PFSK-1 (cell line): Measurements from ENCODE around the gene CHD6.

Experiments
- REST ChIP-seq, 2 experiments: IDR thresholded peaks; 2 replicates each; pipeline versions ENCODE4 v1.6.1 to v1.8.0; 2011 to 2012; ENCODE audit warnings: low read depth in 2 of 2, low read length in 2 of 2, control low read depth in 1 of 2, inconsistent platforms in 1 of 2, mild to moderate bottlenecking in 1 of 2, moderate library complexity in 1 of 2; ENCODE audit not compliant: insufficient read depth in 1 of 2
- TAF1 ChIP-seq: IDR thresholded peaks from 2 replicates; pipeline ENCODE4 v1.6.1; 2012; ENCODE audit warnings: low read length, control low read depth, borderline replicate concordance; ENCODE audit not compliant: insufficient read depth

GRCh38 chr20:41553142-41553879, 64.9 kb downstream of the CHD6 start:
- TF ChIP-seq TAF1 (no peak), REST (IDR thresholded peaks at IDR 0.05; ENCODE audit: insufficient read depth in 1 of 2, low read depth in 2 of 2, low read length in 2 of 2) (no peak)
